NCI-H2107 treated with DMSO at 0.1 percent for 48 hours (cell line): ENCODE results near the gene SRP54.
"Not testable (repeated sequence)": the region's sequence is repeated elsewhere in the genome, so short reads cannot be mapped to it uniquely, and the experiment has no call there.

Experiments used
- DNase-seq: peaks from one replicate; lab custom pipeline; 2025; ENCODE audit not compliant: unreplicated experiment; lab: John Stamatoyannopoulos, UW

Gene SRP54

GRCh38 chr14:35046048-35046750 lies 63.4 kb downstream of the SRP54 start, which contains the start of gene FAM177A1:
FAM177A1 (plus strand) TSS chr14:35046272; CDS start chr14:35046464, 192 bp downstream.
- peak; percentile 99 for DNase-seq

- DNase-seq: peak; percentile 39
These were observed 64.2 kb downstream of the SRP54 start for GRCh38 chr14:35046751-35047536.

GRCh38 chr14:35047976-35048513 lies 65.3 kb downstream of the SRP54 start:
- peak; percentile 33 for DNase-seq

GRCh38 chr14:35050652-35051051 lies 67.9 kb downstream of the SRP54 start:
- DNase-seq: no peak

- DNase-seq: no peak
These were observed 69.0 kb downstream of the SRP54 start for GRCh38 chr14:35051796-35052195.

- no peak for DNase-seq
These were observed 69.8 kb downstream of the SRP54 start for GRCh38 chr14:35052637-35053036.

GRCh38 chr14:35061113-35061791 lies 78.5 kb downstream of the SRP54 start:
- DNase-seq: not testable (repeated sequence)

GRCh38 chr14:35065731-35066130 lies 82.9 kb downstream of the SRP54 start:
- not testable (repeated sequence) for DNase-seq

- DNase-seq: no peak
These were observed 85.6 kb downstream of the SRP54 start for GRCh38 chr14:35068238-35069012.

- no peak for DNase-seq
These were observed 89.4 kb downstream of the SRP54 start for GRCh38 chr14:35072226-35072625.

GRCh38 chr14:35073486-35073885 lies 90.7 kb downstream of the SRP54 start:
- DNase-seq: no peak

GRCh38 chr14:35078082-35078481 lies 95.3 kb downstream of the SRP54 start:
- no peak for DNase-seq
